Prostate gland (tissue), 2 donors: ENCODE data around the gene CABLES2. TPM values are rescaled to one million over a fixed set of nuclear protein-coding genes. Genes with fewer than 3 reads are reported as not detected.
A peak's percentile ranks its signal among the peaks of the same experiment; 100 is the strongest.
"Not testable (repeated sequence)": the region's sequence is repeated elsewhere in the genome, so short reads cannot be mapped to it uniquely, and the experiment has no call there.

Source experiments
- DNase-seq: peaks from one replicate; pipeline ENCODE4 v3.0.0-alpha.2; 2019; ENCODE audit warnings: low spot score
- H3K27ac ChIP-seq, 2 donors: fragments of 200-600 bp; sonication (generic); 2 replicates each; pipeline ENCODE4 v1.5.1; 2017 to 2019
- H3K27me3 ChIP-seq: fragments of 200-600 bp; sonication (generic); replicated peaks from 2 replicates; pipeline ENCODE4 v1.5.1; 2019; ENCODE audit not compliant: insufficient read depth
- H3K36me3 ChIP-seq, 2 donors: fragments of 200-600 bp; sonication (generic); 1 replicate in 1 of 2; 2 replicates in 1 of 2; pipeline versions ENCODE4 v1.5.1 to v1.8.1; 2017 to 2019
- H3K4me1 ChIP-seq: fragments of 200-600 bp; sonication (generic); replicated peaks from 2 replicates; pipeline ENCODE4 v1.5.1; 2019
- H3K4me3 ChIP-seq, 2 donors: fragments of 200-600 bp; sonication (generic); 2 replicates each; pipeline ENCODE4 v1.5.1; 2017 to 2019
- H3K9me3 ChIP-seq: fragments of 200-600 bp; sonication (generic); 2 replicates; pipeline ENCODE4 v1.5.1; 2017
- CTCF ChIP-seq, 4 experiments: fragments of 200-600 bp in 2 of 4; fragments of 450-650 bp in 2 of 4; sonication (generic) in 2 of 4; IDR thresholded peaks; 1 replicate in 3 of 4; 2 replicates in 1 of 4; pipeline ENCODE4 v1.5.1; 2016 to 2019; ENCODE audit warnings: antibody characterized with exemption in 4 of 4, mild to moderate bottlenecking in 2 of 4, moderate library complexity in 2 of 4
- POLR2A ChIP-seq: fragments of 450-650 bp; IDR thresholded peaks from one replicate; pipeline ENCODE4 v1.6.1; 2016; ENCODE audit warnings: antibody characterized with exemption, mild to moderate bottlenecking
- POLR2AphosphoS5 ChIP-seq: sonication (generic); formaldehyde crosslinking; IDR thresholded peaks from one replicate; pipeline ENCODE4 v1.6.1; 2017; ENCODE audit warnings: antibody characterized with exemption
- WGBS: methylation state at CpG from one replicate; pipeline ENCODE4 v1.1.5; 2018; 5-methylcytosine and 5-hydroxymethylcytosine counted together
- intact Hi-C: fragments of 100-400 bp; cut with DNase I; formaldehyde crosslinking; loops from one replicate; pipeline ENCODE4 v1.14.2; 2022
- total RNA-seq, 2 donors: library from RNA; depleted of rRNA; stranded (reverse); fragments of >200 nt; gene quantifications; one replicate each; pipeline ENCODE4 v1.1.0, GENCODE V29; 2016

CABLES2 gene
- total RNA-seq, 2 donors from 2014 or later, result 4.1 to 31.3 TPM

- Histone ChIP-seq H3K27ac (peak within 1 kb of the TSS in 1 of 2 donors; percentile 67), H3K4me1 (peaks cover 6% of the 10 kb centered on the region), H3K4me3 (peak within 1 kb of the TSS; percentile 20 to 35), H3K27me3 (no peaks in the 10 kb centered on the region), H3K36me3 (no peaks in the 10 kb centered on the region), H3K9me3 (no peaks in the 10 kb centered on the region)
- intact Hi-C loops, result no loop called here
- TF ChIP-seq POLR2A (no peak), POLR2AphosphoS5 (peak; percentile 96), CTCF (IDR thresholded peaks at IDR 0.05) (peak in 2 of 4 experiments; percentile 57 to 59)
- peak; percentile 96 for DNase-seq
- WGBS, result 58% methylated on average over 28 of the region's 28 CpGs
Observed at GRCh38 chr20:62427172-62428001, 20.3 kb upstream of the CABLES2 start, which contains the start of gene RBBP8NL. Gene RBBP8NL (minus strand): TSS chr20:62427539. CDS start chr20:62419647, 7,892 bp downstream.

GRCh38 chr20:62426699-62427131 lies 19.6 kb upstream of the CABLES2 start:
- Histone ChIP-seq H3K27me3 (no peaks in the 10 kb centered on the region), H3K27ac (peak overlapping the region in 1 of 2 donors; percentile 67), H3K36me3 (no peaks in the 10 kb centered on the region), H3K4me3 (peak overlapping the region; percentile 20 to 35), H3K4me1 (peaks cover 6% of the 10 kb centered on the region), H3K9me3 (no peaks in the 10 kb centered on the region)
- 50% methylated on average over 8 of the region's 22 CpGs for WGBS
- DNase-seq, result peak; percentile 19
- TF ChIP-seq POLR2AphosphoS5, result no peak
- peak; percentile 20 for TF ChIP-seq POLR2A
- TF ChIP-seq CTCF (IDR thresholded peaks at IDR 0.05), result no peak
- intact Hi-C loops, result no loop called here

GRCh38 chr20:62426059-62426348 lies 18.9 kb upstream of the CABLES2 start:
- WGBS, result 96% methylated on average over 4 of the region's 4 CpGs
- H3K27ac ChIP-seq, H3K9me3 ChIP-seq, H3K4me3 ChIP-seq, DNase-seq, H3K27me3 ChIP-seq, H3K36me3 ChIP-seq, H3K4me1 ChIP-seq, intact Hi-C loops: not testable (repeated sequence)

- no peak overlapping the region for H3K4me3 ChIP-seq
- DNase-seq, result no peak
- no peak overlapping the region for H3K27ac ChIP-seq
- intact Hi-C loops, result no loop called here
- no peaks in the 10 kb centered on the region for H3K9me3 ChIP-seq
- TF ChIP-seq CTCF (IDR thresholded peaks at IDR 0.05), result no peak
- 90% methylated on average over 19 of the region's 21 CpGs for WGBS
- H3K27me3 ChIP-seq, result no peaks in the 10 kb centered on the region
- no peaks in the 10 kb centered on the region for H3K36me3 ChIP-seq
- H3K4me1 ChIP-seq, result peaks cover 6% of the 10 kb centered on the region
Observed at GRCh38 chr20:62425281-62426058, 18.4 kb upstream of the CABLES2 start.

- H3K36me3 ChIP-seq, result no peaks in the 10 kb centered on the region
- 77% methylated on average over 23 of the region's 23 CpGs for WGBS
- peaks cover 6% of the 10 kb centered on the region for H3K4me1 ChIP-seq
- H3K4me3 ChIP-seq, result no peak overlapping the region
- no peaks in the 10 kb centered on the region for H3K27me3 ChIP-seq
- TF ChIP-seq POLR2A, result no peak
- TF ChIP-seq CTCF (IDR thresholded peaks at IDR 0.05), result no peak
- no peak for TF ChIP-seq POLR2AphosphoS5
- H3K9me3 ChIP-seq, result no peaks in the 10 kb centered on the region
- intact Hi-C loops, result no loop called here
- H3K27ac ChIP-seq, result no peak overlapping the region
- no peak for DNase-seq
Observed at GRCh38 chr20:62424249-62425107, 17.4 kb upstream of the CABLES2 start.
